GM12878 (cell line): Measurements from ENCODE around the gene TOR1A. TPM values are rescaled to one million over a fixed set of nuclear protein-coding genes. Genes with fewer than 3 reads are reported as not detected.

Source experiments
- BHLHE40 ChIP-seq, 2 experiments: fragments of 450-650 bp in 1 of 2; IDR thresholded peaks; 2 replicates each; pipeline ENCODE4 v1.6.1; 2011 to 2017; ENCODE audit warnings: low read depth in 2 of 2, borderline replicate concordance in 1 of 2, improper control_type of control experiment in 1 of 2, low read length in 1 of 2, mild to moderate bottlenecking in 1 of 2
- HDGF ChIP-seq: fragments of 450-650 bp; IDR thresholded peaks from 2 replicates; pipeline ENCODE4 v1.6.1; 2016; ENCODE audit warnings: antibody characterized with exemption
- polyA plus RNA-seq, 11 experiments: library from polyadenylated mRNA; depleted of rRNA in 4 of 11; unstranded in 6 of 11; stranded (reverse) in 5 of 11; fragments of >200 nt; fragmentation: Nextera tagmentation in 4 of 11; fragmentation: Illumina TruSeq in 1 of 11; extraction: Ambion mirVana in 4 of 11; extraction: Trizol in 1 of 11; gene quantifications; 1 replicate in 1 of 11; 2 replicates in 10 of 11; pipeline versions ENCODE4 v1.2.1 to v1.2.3, GENCODE V29; 2011 to 2016; ENCODE audit warnings: inconsistent platforms in 2 of 11, missing spikeins in 2 of 11, low read depth in 1 of 11
- total RNA-seq, 4 experiments: library from RNA; depleted of rRNA in 3 of 4; stranded (reverse); fragments of >200 nt in 3 of 4; fragmentation: Illumina TruSeq in 1 of 4; extraction: Trizol in 1 of 4; gene quantifications; 2 replicates each; pipeline versions ENCODE4 v1.2.1 to v1.2.3, GENCODE V29; 2013 to 2021
- TF ChIP-seq, protein P1 (sequence below): fragments of 450-650 bp; IDR thresholded peaks from 2 replicates; pipeline ENCODE4 v1.6.1; 2018; ENCODE audit warnings: borderline replicate concordance, mild to moderate bottlenecking; ENCODE audit not compliant: partially characterized antibody
- TF ChIP-seq, protein P2 (sequence below): IDR thresholded peaks from 2 replicates; pipeline ENCODE4 v1.6.1; 2012; ENCODE audit warnings: mild to moderate bottlenecking, low read depth, low read length
- TF ChIP-seq, protein P3 (sequence below): fragments of 450-650 bp; IDR thresholded peaks from 2 replicates; pipeline ENCODE4 v1.6.1; 2016; ENCODE audit warnings: mild to moderate bottlenecking

The TOR1A gene
- total and polyA plus RNA-seq, 10 of the 15 experiments (the other 5 are each of a cell fraction or from before 2014, with no cell fraction given) = 3.2 to 60.8 (median 38.6) TPM

DNA sequence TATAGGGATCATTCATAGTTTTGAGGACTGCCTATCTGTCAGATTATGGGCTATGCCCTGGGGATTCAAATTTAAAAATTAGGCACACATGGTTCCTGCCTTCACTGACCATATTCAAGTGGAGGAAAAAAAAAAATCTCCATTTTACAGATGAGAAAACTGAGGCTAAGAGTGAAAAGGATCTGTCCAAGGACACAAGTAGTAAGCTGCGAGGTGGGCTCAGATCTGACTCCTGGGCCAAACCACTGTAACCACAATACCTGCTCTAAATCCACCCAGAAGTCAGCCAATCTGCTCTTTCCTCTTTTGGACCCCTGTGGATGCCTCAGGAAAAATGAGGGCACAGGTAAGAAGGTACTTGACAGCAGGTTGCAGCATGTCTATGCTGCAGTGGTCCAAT is 2.8 kb upstream of the TOR1A start (continued):
- TF ChIP-seq, protein P1, sequence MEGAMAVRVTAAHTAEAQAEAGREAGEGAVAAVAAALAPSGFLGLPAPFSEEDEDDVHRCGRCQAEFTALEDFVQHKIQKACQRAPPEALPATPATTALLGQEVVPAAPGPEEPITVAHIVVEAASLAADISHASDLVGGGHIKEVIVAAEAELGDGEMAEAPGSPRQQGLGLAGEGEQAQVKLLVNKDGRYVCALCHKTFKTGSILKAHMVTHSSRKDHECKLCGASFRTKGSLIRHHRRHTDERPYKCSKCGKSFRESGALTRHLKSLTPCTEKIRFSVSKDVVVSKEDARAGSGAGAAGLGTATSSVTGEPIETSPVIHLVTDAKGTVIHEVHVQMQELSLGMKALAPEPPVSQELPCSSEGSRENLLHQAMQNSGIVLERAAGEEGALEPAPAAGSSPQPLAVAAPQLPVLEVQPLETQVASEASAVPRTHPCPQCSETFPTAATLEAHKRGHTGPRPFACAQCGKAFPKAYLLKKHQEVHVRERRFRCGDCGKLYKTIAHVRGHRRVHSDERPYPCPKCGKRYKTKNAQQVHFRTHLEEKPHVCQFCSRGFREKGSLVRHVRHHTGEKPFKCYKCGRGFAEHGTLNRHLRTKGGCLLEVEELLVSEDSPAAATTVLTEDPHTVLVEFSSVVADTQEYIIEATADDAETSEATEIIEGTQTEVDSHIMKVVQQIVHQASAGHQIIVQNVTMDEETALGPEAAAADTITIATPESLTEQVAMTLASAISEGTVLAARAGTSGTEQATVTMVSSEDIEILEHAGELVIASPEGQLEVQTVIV = no peak
- TF ChIP-seq HDGF (no peak), BHLHE40 (IDR thresholded peaks at IDR 0.05; ENCODE audit: borderline replicate concordance in 1 of 2, low read depth in 2 of 2, low read length in 1 of 2) (no peak)
- TF ChIP-seq, protein P2, sequence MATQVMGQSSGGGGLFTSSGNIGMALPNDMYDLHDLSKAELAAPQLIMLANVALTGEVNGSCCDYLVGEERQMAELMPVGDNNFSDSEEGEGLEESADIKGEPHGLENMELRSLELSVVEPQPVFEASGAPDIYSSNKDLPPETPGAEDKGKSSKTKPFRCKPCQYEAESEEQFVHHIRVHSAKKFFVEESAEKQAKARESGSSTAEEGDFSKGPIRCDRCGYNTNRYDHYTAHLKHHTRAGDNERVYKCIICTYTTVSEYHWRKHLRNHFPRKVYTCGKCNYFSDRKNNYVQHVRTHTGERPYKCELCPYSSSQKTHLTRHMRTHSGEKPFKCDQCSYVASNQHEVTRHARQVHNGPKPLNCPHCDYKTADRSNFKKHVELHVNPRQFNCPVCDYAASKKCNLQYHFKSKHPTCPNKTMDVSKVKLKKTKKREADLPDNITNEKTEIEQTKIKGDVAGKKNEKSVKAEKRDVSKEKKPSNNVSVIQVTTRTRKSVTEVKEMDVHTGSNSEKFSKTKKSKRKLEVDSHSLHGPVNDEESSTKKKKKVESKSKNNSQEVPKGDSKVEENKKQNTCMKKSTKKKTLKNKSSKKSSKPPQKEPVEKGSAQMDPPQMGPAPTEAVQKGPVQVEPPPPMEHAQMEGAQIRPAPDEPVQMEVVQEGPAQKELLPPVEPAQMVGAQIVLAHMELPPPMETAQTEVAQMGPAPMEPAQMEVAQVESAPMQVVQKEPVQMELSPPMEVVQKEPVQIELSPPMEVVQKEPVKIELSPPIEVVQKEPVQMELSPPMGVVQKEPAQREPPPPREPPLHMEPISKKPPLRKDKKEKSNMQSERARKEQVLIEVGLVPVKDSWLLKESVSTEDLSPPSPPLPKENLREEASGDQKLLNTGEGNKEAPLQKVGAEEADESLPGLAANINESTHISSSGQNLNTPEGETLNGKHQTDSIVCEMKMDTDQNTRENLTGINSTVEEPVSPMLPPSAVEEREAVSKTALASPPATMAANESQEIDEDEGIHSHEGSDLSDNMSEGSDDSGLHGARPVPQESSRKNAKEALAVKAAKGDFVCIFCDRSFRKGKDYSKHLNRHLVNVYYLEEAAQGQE = no peak
- TF ChIP-seq, protein P3, sequence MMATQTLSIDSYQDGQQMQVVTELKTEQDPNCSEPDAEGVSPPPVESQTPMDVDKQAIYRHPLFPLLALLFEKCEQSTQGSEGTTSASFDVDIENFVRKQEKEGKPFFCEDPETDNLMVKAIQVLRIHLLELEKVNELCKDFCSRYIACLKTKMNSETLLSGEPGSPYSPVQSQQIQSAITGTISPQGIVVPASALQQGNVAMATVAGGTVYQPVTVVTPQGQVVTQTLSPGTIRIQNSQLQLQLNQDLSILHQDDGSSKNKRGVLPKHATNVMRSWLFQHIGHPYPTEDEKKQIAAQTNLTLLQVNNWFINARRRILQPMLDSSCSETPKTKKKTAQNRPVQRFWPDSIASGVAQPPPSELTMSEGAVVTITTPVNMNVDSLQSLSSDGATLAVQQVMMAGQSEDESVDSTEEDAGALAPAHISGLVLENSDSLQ = no peak
